H9 (cell line): Measurements from ENCODE around the gene HOXC13. TPM values are rescaled to one million over a fixed set of nuclear protein-coding genes. Genes with fewer than 3 reads are reported as not detected.

Source experiments
- DNase-seq: peaks from one replicate; pipeline ENCODE4 v3.0.0-alpha.2; 2017
- H2AFZ ChIP-seq: one replicate; pipeline ENCODE4 v1.6.1; 2013; ENCODE audit warnings: mild to moderate bottlenecking, low read length, control low read depth, moderate library complexity
- H2AK5ac ChIP-seq: 2 replicates; pipeline ENCODE4 v1.6.1; 2013; ENCODE audit warnings: low read length, control low read depth, mixed read lengths; ENCODE audit not compliant: insufficient read length
- H2BK120ac ChIP-seq: one replicate; pipeline ENCODE4 v1.6.1; 2013; ENCODE audit warnings: low read depth, mild to moderate bottlenecking, low read length, control low read depth, inconsistent platforms; ENCODE audit not compliant: poor library complexity, severe bottlenecking
- H2BK12ac ChIP-seq: 2 replicates; pipeline ENCODE4 v1.6.1; 2013; ENCODE audit warnings: low read length, control low read depth, mixed read lengths, low read depth; ENCODE audit not compliant: insufficient read length
- H2BK15ac ChIP-seq: 2 replicates; pipeline ENCODE4 v1.6.1; 2013; ENCODE audit warnings: low read depth, low read length, control low read depth
- H2BK20ac ChIP-seq: one replicate; pipeline ENCODE4 v1.6.1; 2013; ENCODE audit warnings: low read depth, mild to moderate bottlenecking, low read length, control low read depth, inconsistent platforms; ENCODE audit not compliant: poor library complexity, severe bottlenecking
- H2BK5ac ChIP-seq: 2 replicates; pipeline ENCODE4 v1.6.1; 2013; ENCODE audit warnings: low read length, control low read depth, mixed read lengths; ENCODE audit not compliant: insufficient read length
- H3K14ac ChIP-seq: 2 replicates; pipeline ENCODE4 v1.6.1; 2013; ENCODE audit warnings: low read length, control low read depth; ENCODE audit not compliant: insufficient read depth
- H3K18ac ChIP-seq: 2 replicates; pipeline ENCODE4 v1.6.1; 2013; ENCODE audit warnings: low read depth, mild to moderate bottlenecking, mixed read lengths, low read length, control low read depth; ENCODE audit not compliant: insufficient read length
- H3K23ac ChIP-seq: 2 replicates; pipeline ENCODE4 v1.6.1; 2013; ENCODE audit warnings: low read length, control low read depth, mixed read lengths, low read depth; ENCODE audit not compliant: insufficient read length
- H3K23me2 ChIP-seq: 2 replicates; pipeline ENCODE4 v1.6.1; 2013; ENCODE audit warnings: low read depth, mild to moderate bottlenecking, mixed read lengths, low read length, control low read depth; ENCODE audit not compliant: insufficient read length, poor library complexity, severe bottlenecking
- H3K27ac ChIP-seq: 2 replicates; pipeline ENCODE4 v1.5.1; 2013; ENCODE audit warnings: low read length, control low read depth, mixed read lengths, low read depth; ENCODE audit not compliant: insufficient read length
- H3K27me3 ChIP-seq: 2 replicates; pipeline ENCODE4 v1.6.1; 2013; ENCODE audit warnings: low read length, control low read depth, inconsistent platforms; ENCODE audit not compliant: insufficient read depth
- H3K4ac ChIP-seq: 2 replicates; pipeline ENCODE4 v1.6.1; 2013; ENCODE audit warnings: low read depth, mild to moderate bottlenecking, control low read depth, inconsistent platforms, low read length, moderate library complexity
- H3K4me1 ChIP-seq: 2 replicates; pipeline ENCODE4 v1.6.1; 2013; ENCODE audit warnings: low read length, control low read depth, inconsistent platforms; ENCODE audit not compliant: insufficient read depth
- H3K4me2 ChIP-seq: 2 replicates; pipeline ENCODE4 v1.6.1; 2013; ENCODE audit warnings: low read length, control low read depth, mixed read lengths; ENCODE audit not compliant: insufficient read length, insufficient read depth
- H3K56ac ChIP-seq: 2 replicates; pipeline ENCODE4 v1.6.1; 2013; ENCODE audit warnings: low read depth, mild to moderate bottlenecking, mixed read lengths, low read length, control low read depth; ENCODE audit not compliant: insufficient read length
- H3K79me1 ChIP-seq: 2 replicates; pipeline ENCODE4 v1.6.1; 2013; ENCODE audit warnings: low read depth, mild to moderate bottlenecking, moderate library complexity, low read length, control low read depth, inconsistent platforms; ENCODE audit not compliant: insufficient read depth, poor library complexity, severe bottlenecking
- H3K79me2 ChIP-seq: 2 replicates; pipeline ENCODE4 v1.6.1; 2013; ENCODE audit warnings: low read length, control low read depth, inconsistent platforms; ENCODE audit not compliant: insufficient read depth
- H3K9ac ChIP-seq: 2 replicates; pipeline ENCODE4 v1.6.1; 2013; ENCODE audit warnings: low read length, control low read depth, mixed read lengths; ENCODE audit not compliant: insufficient read length; ENCODE audit errors: extremely low read depth
- H3K9me3 ChIP-seq: one replicate; pipeline ENCODE4 v1.6.1; 2013; ENCODE audit warnings: low read depth, low read length, inconsistent platforms; ENCODE audit not compliant: control insufficient read depth
- H3T11ph ChIP-seq: one replicate; pipeline ENCODE4 v1.6.1; 2013; ENCODE audit warnings: mild to moderate bottlenecking, low read length, control low read depth, inconsistent platforms
- H4K20me1 ChIP-seq: one replicate; pipeline ENCODE4 v1.6.1; 2013; ENCODE audit not compliant: control insufficient read depth, insufficient read length, insufficient read depth
- H4K5ac ChIP-seq: 2 replicates; pipeline ENCODE4 v1.6.1; 2013; ENCODE audit warnings: low read depth, mild to moderate bottlenecking, mixed read lengths, low read length, control low read depth; ENCODE audit not compliant: insufficient read length
- H4K8ac ChIP-seq: replicated peaks from 2 replicates; pipeline ENCODE4 v1.6.1; 2013; ENCODE audit warnings: low read length, control low read depth, mixed read lengths, low read depth; ENCODE audit not compliant: insufficient read length
- H4K91ac ChIP-seq: 2 replicates; pipeline ENCODE4 v1.6.1; 2013; ENCODE audit warnings: low read depth, mild to moderate bottlenecking, moderate library complexity, mixed read lengths, low read length, control low read depth; ENCODE audit not compliant: insufficient read length
- H3K27ac Mint-ChIP-seq, 3 experiments: 2 replicates in 2 of 3; 3 replicates in 1 of 3; pipeline ENCODE4 v1.8.0; 2020 to 2021; ENCODE audit warnings: mixed read lengths in 3 of 3, mild to moderate bottlenecking in 1 of 3, moderate library complexity in 1 of 3
- H3K27me3 Mint-ChIP-seq: 2 replicates; pipeline ENCODE4 v1.8.0; 2021; ENCODE audit warnings: low read depth, mild to moderate bottlenecking, moderate library complexity, mixed read lengths
- H3K36me3 Mint-ChIP-seq, 3 experiments: 2 replicates in 2 of 3; 3 replicates in 1 of 3; pipeline ENCODE4 v1.8.0; 2020 to 2021; ENCODE audit warnings: low read depth in 3 of 3, mixed read lengths in 3 of 3; ENCODE audit not compliant: insufficient read depth in 1 of 3
- H3K4me1 Mint-ChIP-seq, 2 experiments: 2 replicates each; pipeline ENCODE4 v1.8.0; 2020; ENCODE audit warnings: mixed read lengths in 2 of 2
- H3K4me3 Mint-ChIP-seq, 2 experiments: 2 replicates in 1 of 2; 3 replicates in 1 of 2; pipeline ENCODE4 v1.8.0; 2020 to 2021; ENCODE audit warnings: mild to moderate bottlenecking in 2 of 2, mixed read lengths in 2 of 2, moderate library complexity in 1 of 2
- H3K9me3 Mint-ChIP-seq, 2 experiments: 2 replicates in 1 of 2; 3 replicates in 1 of 2; pipeline ENCODE4 v1.8.0; 2020; ENCODE audit warnings: mild to moderate bottlenecking in 2 of 2, mixed read lengths in 2 of 2, moderate library complexity in 1 of 2
- WGBS: extraction: QIAGEN DNeasy Blood & Tissue Kit; methylation state at CpG from one replicate; pipeline ENCODE4 v1.1.7; 2013; ENCODE audit warnings: missing lambda C conversion rate, low lambda C conversion rate, mixed read lengths; ENCODE audit not compliant: insufficient read length; ENCODE audit errors: extremely low coverage; 5-methylcytosine and 5-hydroxymethylcytosine counted together
- total RNA-seq: library from RNA; stranded (reverse); gene quantifications from 2 replicates; pipeline ENCODE4 v1.2.1, GENCODE V29; 2021
- TF ChIP-seq, protein P1 (sequence below): fragments of 200-600 bp; sonication (generic); conservative IDR thresholded peaks from 3 replicates; pipeline ENCODE4 v1.8.0; 2021; ENCODE audit warnings: antibody characterized with exemption, mild to moderate bottlenecking

Gene HOXC13
- total RNA-seq, 1 experiment from 2014 or later = not detected

DNA sequence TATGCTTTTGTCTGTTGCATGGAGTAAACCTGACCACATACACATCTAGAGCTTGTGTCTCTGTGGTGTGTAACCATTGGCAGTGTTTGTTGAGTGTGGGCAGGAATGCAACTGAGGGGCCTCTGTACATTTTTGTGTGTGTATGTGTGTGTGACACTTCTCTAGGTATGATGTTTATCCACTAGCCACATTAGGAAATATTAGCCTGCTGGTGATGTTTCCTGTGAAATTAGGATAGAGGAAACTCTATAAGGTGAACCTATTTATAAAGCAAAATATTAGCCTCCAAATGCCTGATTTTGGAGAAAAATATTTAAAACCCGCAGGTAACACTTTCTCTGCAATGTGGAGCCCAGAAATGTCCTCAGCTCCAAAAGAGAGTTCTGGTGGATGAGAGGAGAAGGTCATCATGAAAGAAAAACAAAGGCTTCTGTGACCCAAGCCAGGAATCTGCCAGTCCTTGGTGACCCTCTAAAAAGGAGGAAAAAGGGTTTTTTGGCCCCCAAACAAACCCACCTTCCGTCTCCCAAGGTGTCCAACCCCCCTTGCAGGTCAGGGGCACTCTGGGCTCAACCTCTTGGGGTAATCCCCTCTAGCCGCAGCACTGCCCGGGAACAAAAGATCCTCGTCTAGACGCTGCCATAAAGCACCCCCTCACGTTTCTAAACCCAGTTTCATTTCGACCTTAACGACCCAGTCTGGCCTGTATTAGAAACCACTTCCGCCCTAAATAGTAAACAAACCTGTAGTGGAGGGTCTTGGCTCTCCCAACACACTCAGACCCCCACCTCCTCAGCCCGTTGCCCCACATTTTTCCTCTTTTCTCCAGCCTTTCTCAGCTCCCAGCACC lies 39.2 kb downstream of the HOXC13 start:
- no peak overlapping the region for H2BK120ac ChIP-seq
- no peak overlapping the region for H3K4me2 ChIP-seq
- peaks cover 97% of the 10 kb centered on the region for H3K27me3 ChIP-seq
- H2BK15ac ChIP-seq = no peak overlapping the region
- H4K20me1 ChIP-seq = no peaks in the 10 kb centered on the region
- Mint-ChIP-seq H3K9me3 (peaks cover 12 to 15% of the 10 kb centered on the region in 2 experiments; a peak in 4 of 5 replicates), H3K4me3 (no peak overlapping the region), H3K27ac (no peak overlapping the region), H3K27me3 (peaks cover 100% of the 10 kb centered on the region), H3K36me3 (peaks cover 0 to 8% (median 2%) of the 10 kb centered on the region in 3 experiments; a peak in 3 of 7 replicates), H3K4me1 (peaks cover 14 to 24% of the 10 kb centered on the region in 2 experiments)
- H3K79me1 ChIP-seq = no peaks in the 10 kb centered on the region
- DNase-seq = no peak
- H2AFZ ChIP-seq = no peak overlapping the region
- H2BK5ac ChIP-seq = no peak overlapping the region
- H3K9ac ChIP-seq = no peak overlapping the region
- H4K8ac ChIP-seq = no peak overlapping the region
- TF ChIP-seq, protein P1, sequence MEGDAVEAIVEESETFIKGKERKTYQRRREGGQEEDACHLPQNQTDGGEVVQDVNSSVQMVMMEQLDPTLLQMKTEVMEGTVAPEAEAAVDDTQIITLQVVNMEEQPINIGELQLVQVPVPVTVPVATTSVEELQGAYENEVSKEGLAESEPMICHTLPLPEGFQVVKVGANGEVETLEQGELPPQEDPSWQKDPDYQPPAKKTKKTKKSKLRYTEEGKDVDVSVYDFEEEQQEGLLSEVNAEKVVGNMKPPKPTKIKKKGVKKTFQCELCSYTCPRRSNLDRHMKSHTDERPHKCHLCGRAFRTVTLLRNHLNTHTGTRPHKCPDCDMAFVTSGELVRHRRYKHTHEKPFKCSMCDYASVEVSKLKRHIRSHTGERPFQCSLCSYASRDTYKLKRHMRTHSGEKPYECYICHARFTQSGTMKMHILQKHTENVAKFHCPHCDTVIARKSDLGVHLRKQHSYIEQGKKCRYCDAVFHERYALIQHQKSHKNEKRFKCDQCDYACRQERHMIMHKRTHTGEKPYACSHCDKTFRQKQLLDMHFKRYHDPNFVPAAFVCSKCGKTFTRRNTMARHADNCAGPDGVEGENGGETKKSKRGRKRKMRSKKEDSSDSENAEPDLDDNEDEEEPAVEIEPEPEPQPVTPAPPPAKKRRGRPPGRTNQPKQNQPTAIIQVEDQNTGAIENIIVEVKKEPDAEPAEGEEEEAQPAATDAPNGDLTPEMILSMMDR = no peak
- no peak overlapping the region for H3K14ac ChIP-seq
- no peak overlapping the region for H2BK20ac ChIP-seq
- H3K23me2 ChIP-seq = no peaks in the 10 kb centered on the region
- WGBS = no CpG with 5 or more reads among the region's 11 CpGs
- no peak overlapping the region for H4K5ac ChIP-seq
- H2AK5ac ChIP-seq = no peak overlapping the region
- H3K4me1 ChIP-seq = no peaks in the 10 kb centered on the region
- no peak overlapping the region for H2BK12ac ChIP-seq
- H3K18ac ChIP-seq = no peak overlapping the region
- no peak overlapping the region for H3K23ac ChIP-seq
- H3K27ac ChIP-seq = no peak overlapping the region
- no peak overlapping the region for H3K4ac ChIP-seq
- H3K79me2 ChIP-seq = no peaks in the 10 kb centered on the region
- no peak overlapping the region for H3K56ac ChIP-seq
- H3T11ph ChIP-seq = no peak overlapping the region
- H3K9me3 ChIP-seq = no peaks in the 10 kb centered on the region
- no peak overlapping the region for H4K91ac ChIP-seq
